Thyroid gland (tissue), 4 donors: ENCODE data around the gene CAMTA1.

Experiments
- POLR2A ChIP-seq, 2 donors: fragments of 450-650 bp; IDR thresholded peaks; one replicate each; pipeline ENCODE4 v1.6.1; 2017; ENCODE audit warnings: antibody characterized with exemption in 2 of 2, mild to moderate bottlenecking in 2 of 2, moderate library complexity in 1 of 2
- TF ChIP-seq, protein P1 (sequence below), 6 experiments: fragments of 200-600 bp in 3 of 6; fragments of 450-650 bp in 3 of 6; sonication (generic) in 3 of 6; IDR thresholded peaks; one replicate each; pipeline ENCODE4 v1.5.1; 2016 to 2019; ENCODE audit warnings: antibody characterized with exemption in 6 of 6, mild to moderate bottlenecking in 2 of 6, inconsistent platforms in 1 of 6, moderate library complexity in 1 of 6

DNA sequence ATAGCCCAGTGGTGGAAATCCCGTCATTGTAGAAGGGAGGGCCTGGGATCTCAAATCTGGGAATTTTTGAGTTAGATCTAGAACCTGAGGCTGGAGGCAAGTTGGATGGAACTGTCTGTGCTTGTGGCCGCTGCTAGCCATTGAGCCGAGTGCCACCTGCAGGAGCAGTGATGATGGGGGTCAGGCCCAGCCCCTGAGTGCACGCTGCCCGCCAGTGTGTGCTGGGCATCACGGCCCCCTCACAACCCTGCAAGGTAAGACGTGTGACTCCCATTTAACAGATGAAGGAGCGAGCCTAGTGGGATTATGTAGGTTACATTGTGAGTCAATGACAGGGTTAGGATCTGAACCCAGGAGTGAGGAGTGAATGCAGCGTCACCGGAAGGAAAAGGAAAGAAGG is 407.2 kb downstream of the CAMTA1 start:
- no peak for TF ChIP-seq POLR2A (IDR thresholded peaks at IDR 0.05)
- TF ChIP-seq, protein P1, sequence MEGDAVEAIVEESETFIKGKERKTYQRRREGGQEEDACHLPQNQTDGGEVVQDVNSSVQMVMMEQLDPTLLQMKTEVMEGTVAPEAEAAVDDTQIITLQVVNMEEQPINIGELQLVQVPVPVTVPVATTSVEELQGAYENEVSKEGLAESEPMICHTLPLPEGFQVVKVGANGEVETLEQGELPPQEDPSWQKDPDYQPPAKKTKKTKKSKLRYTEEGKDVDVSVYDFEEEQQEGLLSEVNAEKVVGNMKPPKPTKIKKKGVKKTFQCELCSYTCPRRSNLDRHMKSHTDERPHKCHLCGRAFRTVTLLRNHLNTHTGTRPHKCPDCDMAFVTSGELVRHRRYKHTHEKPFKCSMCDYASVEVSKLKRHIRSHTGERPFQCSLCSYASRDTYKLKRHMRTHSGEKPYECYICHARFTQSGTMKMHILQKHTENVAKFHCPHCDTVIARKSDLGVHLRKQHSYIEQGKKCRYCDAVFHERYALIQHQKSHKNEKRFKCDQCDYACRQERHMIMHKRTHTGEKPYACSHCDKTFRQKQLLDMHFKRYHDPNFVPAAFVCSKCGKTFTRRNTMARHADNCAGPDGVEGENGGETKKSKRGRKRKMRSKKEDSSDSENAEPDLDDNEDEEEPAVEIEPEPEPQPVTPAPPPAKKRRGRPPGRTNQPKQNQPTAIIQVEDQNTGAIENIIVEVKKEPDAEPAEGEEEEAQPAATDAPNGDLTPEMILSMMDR (IDR thresholded peaks at IDR 0.05), result no peak
